Measurements from ENCODE around the gene ATP5PB. TPM values are rescaled to one million over a fixed set of nuclear protein-coding genes. Genes with fewer than 3 reads are reported as not detected.

ATP5PB gene
- total RNA-seq, 1 donor from 2014 or later = 157 TPM

GRCh38 chr1:111454859-111455641, 5.8 kb downstream of the ATP5PB start:
- Histone ChIP-seq H3K4me1 (peaks cover 37% of the 10 kb centered on the region), H3K9me3 (no peaks in the 10 kb centered on the region), H3K27ac (no peak overlapping the region), H3K4me3 (no peak overlapping the region), H3K27me3 (ENCODE audit: low read depth) (no peaks in the 10 kb centered on the region), H3K36me3 (peaks cover 70% of the 10 kb centered on the region)
- no peak for DNase-seq
- intact Hi-C loops (cut with DNase I) = no loop called here
- ATAC-seq = no peak
- TF ChIP-seq CTCF (IDR thresholded peaks at IDR 0.05) = no peak

DNA sequence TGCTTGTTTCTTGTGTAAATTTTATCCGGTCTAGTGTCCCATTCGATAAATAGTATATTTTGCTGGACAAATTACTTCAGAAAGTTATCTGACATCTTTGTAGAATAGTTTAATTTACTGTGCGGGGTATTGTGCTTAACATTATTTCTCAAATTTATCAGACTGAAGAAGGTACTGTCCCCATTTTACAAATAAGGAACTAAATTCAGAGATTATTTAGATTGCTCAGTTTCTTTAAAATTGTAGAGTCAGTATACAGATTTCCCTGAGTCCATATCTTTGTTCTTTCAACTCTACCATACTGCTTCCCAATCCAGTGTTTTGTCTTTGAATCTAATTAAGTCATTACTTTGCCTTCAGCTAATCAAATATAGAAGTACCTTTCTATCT, 6.4 kb downstream of the ATP5PB start:
- ATAC-seq = no peak
- no peaks in the 10 kb centered on the region for H3K27me3 ChIP-seq (ENCODE audit: low read depth)
- H3K4me1 ChIP-seq = peaks cover 31% of the 10 kb centered on the region
- H3K36me3 ChIP-seq = peaks cover 76% of the 10 kb centered on the region
- intact Hi-C loops (cut with DNase I) = no loop called here
- TF ChIP-seq CTCF (IDR thresholded peaks at IDR 0.05) = no peak
- DNase-seq = no peak
- H3K4me3 ChIP-seq = no peak overlapping the region
- no peaks in the 10 kb centered on the region for H3K9me3 ChIP-seq
- H3K27ac ChIP-seq = no peak overlapping the region

DNA sequence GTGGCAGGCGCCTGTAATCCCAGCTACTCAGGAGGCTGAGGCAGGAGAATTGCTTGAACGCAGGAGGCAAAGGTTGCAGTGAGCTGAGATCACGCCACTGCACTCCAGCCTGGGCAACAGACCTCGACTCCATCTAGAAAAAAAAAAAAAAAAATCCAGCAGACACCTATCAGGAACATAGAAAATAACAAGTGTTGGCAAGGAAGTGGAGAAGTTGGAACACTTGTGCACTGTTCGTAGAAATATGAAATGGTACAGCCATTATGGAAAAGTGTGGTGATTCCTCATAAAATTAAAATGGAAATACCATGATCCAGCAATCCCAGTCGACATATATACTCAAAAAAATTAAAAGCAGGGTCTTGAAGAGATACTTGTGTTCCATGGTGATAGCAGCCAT, 12.5 kb downstream of the ATP5PB start:
- H3K36me3 ChIP-seq = peaks cover 76% of the 10 kb centered on the region
- TF ChIP-seq CTCF (IDR thresholded peaks at IDR 0.05) = no peak

DNA sequence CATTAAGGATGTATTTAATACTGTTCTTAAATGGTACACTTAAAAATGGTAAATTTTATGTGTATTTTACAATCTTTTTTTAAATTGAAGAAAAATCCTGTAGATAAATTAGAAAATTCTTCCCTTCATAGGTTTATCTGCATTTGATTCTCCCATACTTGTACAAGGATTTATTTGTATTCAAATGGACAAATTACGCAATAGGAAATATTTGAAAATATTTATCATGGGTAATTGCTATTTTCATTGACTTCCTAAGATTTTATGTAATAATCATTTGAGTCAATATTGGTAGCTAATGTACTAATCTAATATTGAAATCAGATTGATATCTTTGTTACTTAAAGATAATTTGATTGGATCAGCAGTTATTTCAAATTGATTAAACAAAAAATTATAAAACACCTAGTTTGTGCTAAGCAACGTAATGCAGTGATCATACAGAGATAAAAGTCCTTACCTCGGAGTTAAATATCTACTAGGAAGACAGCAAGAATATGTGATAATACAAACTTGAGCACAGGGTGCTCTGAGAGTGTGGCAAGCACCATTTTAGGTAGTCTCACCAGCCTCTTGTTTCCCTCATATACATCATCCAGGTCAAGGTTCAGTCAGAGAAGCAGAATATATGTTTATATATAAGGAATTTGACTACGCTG, 13.2 kb downstream of the ATP5PB start:
- no peak for TF ChIP-seq CTCF (IDR thresholded peaks at IDR 0.05)
- DNase-seq (no peak), ATAC-seq (no peak)
- Histone ChIP-seq H3K27me3 (ENCODE audit: low read depth) (no peaks in the 10 kb centered on the region), H3K36me3 (peaks cover 70% of the 10 kb centered on the region), H3K27ac (no peak overlapping the region), H3K4me3 (no peak overlapping the region), H3K4me1 (no peaks in the 10 kb centered on the region), H3K9me3 (no peaks in the 10 kb centered on the region)
- intact Hi-C loops (cut with DNase I) = no loop called here

More for the DNA sequence above, 12.5 kb downstream of the ATP5PB start:
- Histone ChIP-seq H3K9me3 (no peaks in the 10 kb centered on the region), H3K4me1 (no peaks in the 10 kb centered on the region), H3K27ac (no peak overlapping the region), H3K4me3 (no peak overlapping the region), H3K27me3 (ENCODE audit: low read depth) (no peaks in the 10 kb centered on the region)
- ATAC-seq = no peak
- intact Hi-C loops (cut with DNase I) = no loop called here
- DNase-seq = no peak

DNA sequence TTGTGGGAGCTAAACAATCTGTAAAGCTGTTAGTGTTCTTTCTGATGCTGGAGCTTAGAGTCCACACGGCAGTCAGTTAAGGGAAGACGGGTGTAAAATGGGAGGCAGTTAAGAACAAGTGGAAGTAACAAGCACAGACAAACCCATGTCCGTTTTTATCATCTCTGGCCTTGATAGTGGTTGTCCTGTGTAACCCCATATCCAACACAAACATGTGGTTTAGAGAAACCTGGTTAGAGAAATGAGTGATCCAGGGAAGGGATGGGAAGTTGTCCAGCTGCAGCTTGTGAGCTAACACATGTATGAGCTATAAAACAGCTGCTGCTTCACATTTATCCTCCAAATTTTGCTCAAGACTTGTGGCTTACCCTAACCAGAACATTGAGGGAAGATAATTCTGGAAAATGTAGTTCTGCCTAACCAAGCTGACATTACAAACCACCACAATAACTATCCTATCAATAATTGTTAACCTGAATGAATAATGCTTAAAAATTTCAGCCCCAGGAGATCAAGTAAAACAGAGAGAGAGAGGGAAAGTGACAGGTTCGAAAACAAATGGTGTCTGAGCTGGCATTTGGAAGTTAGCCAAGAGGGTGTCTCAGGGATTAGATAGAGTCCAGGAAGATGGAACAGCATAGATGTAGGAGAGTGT, 13.9 kb downstream of the ATP5PB start:
- TF ChIP-seq CTCF (IDR thresholded peaks at IDR 0.05) = no peak
- peaks cover 70% of the 10 kb centered on the region for H3K36me3 ChIP-seq
- H3K9me3 ChIP-seq = no peaks in the 10 kb centered on the region
- intact Hi-C loops (cut with DNase I) = no loop called here
- no peak overlapping the region for H3K27ac ChIP-seq
- no peak for DNase-seq
- no peak for ATAC-seq
- no peaks in the 10 kb centered on the region for H3K27me3 ChIP-seq (ENCODE audit: low read depth)
- no peak overlapping the region for H3K4me3 ChIP-seq
- no peaks in the 10 kb centered on the region for H3K4me1 ChIP-seq

Data from lower lobe of right lung (tissue), 2 donors.